Thyroid gland (tissue), 4 donors: ENCODE measurements around the gene ZAP70.

ENCODE experiments used
- CTCF ChIP-seq, 6 experiments: fragments of 200-600 bp in 3 of 6; fragments of 450-650 bp in 3 of 6; sonication (generic) in 3 of 6; IDR thresholded peaks; one replicate each; pipeline ENCODE4 v1.5.1; 2016 to 2019; ENCODE audit warnings: antibody characterized with exemption in 6 of 6, mild to moderate bottlenecking in 2 of 6, inconsistent platforms in 1 of 6, moderate library complexity in 1 of 6
- POLR2A ChIP-seq, 2 donors: fragments of 450-650 bp; IDR thresholded peaks; one replicate each; pipeline ENCODE4 v1.6.1; 2017; ENCODE audit warnings: antibody characterized with exemption in 2 of 2, mild to moderate bottlenecking in 2 of 2, moderate library complexity in 1 of 2

GRCh38 chr2:97750017-97750416 lies 36.6 kb downstream of the ZAP70 start:
- TF ChIP-seq CTCF (IDR thresholded peaks at IDR 0.05) (no peak), POLR2A (IDR thresholded peaks at IDR 0.05) (no peak)
